Right lobe of liver (tissue), 4 donors: ENCODE measurements around the gene PTMA.

Experiments used
- CTCF ChIP-seq, 4 donors: fragments of 200-600 bp in 3 of 4; fragments of 450-650 bp in 1 of 4; IDR thresholded peaks; one replicate each; pipeline versions ENCODE4 v1.5.1 to v1.8.0; 2016 to 2022; ENCODE audit warnings: antibody characterized with exemption in 4 of 4, mild to moderate bottlenecking in 2 of 4
- POLR2A ChIP-seq: fragments of 450-650 bp; IDR thresholded peaks from one replicate; pipeline ENCODE4 v1.6.1; 2017; ENCODE audit warnings: antibody characterized with exemption, mild to moderate bottlenecking
- donor health status: DM: no; HTN: no; CAD: no.
- donor health status: DM: no; HTN: no; CAD: no.
- donor health status: DM: no; HTN: yes; CAD: no.

- TF ChIP-seq CTCF (IDR thresholded peaks at IDR 0.05) (no peak), POLR2A (no peak)
Observed at GRCh38 chr2:231687961-231688360, 20.4 kb upstream of the PTMA start.
